ENCODE results near the gene C17orf58.

DNA sequence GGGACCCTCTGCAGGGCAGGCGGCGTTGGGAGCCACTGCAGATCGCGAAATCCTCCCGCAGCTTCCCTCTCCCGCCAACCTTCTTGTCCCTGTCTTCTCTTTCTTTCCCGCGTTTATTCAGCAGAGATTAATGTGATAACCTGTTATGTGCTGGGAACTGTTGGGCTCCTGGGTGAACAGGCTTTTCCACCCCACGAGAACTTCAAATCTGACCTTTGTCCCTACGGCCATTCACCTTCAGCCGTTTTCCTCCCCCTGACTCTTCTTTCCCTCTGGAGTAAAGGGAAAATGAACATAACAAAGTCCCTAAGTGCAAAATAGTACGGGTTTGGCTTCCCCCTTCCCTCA, 24.1 kb upstream of the C17orf58 start:
- TF ChIP-seq, protein P1, sequence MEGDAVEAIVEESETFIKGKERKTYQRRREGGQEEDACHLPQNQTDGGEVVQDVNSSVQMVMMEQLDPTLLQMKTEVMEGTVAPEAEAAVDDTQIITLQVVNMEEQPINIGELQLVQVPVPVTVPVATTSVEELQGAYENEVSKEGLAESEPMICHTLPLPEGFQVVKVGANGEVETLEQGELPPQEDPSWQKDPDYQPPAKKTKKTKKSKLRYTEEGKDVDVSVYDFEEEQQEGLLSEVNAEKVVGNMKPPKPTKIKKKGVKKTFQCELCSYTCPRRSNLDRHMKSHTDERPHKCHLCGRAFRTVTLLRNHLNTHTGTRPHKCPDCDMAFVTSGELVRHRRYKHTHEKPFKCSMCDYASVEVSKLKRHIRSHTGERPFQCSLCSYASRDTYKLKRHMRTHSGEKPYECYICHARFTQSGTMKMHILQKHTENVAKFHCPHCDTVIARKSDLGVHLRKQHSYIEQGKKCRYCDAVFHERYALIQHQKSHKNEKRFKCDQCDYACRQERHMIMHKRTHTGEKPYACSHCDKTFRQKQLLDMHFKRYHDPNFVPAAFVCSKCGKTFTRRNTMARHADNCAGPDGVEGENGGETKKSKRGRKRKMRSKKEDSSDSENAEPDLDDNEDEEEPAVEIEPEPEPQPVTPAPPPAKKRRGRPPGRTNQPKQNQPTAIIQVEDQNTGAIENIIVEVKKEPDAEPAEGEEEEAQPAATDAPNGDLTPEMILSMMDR (conservative IDR thresholded peaks at IDR 0.05; ENCODE audit: low read length) = no peak
- TF ChIP-seq EZH2phosphoT487 (IDR thresholded peaks at IDR 0.05; ENCODE audit: borderline replicate concordance) = no peak
